Breast epithelium (tissue), 3 donors: Measurements from ENCODE around the gene NKD2.

Experiments used
- CTCF ChIP-seq, 3 donors: fragments of 450-650 bp; IDR thresholded peaks; one replicate each; pipeline ENCODE4 v1.5.1; 2016 to 2017; ENCODE audit warnings: antibody characterized with exemption in 3 of 3, mild to moderate bottlenecking in 3 of 3, moderate library complexity in 3 of 3
- POLR2A ChIP-seq: fragments of 450-650 bp; IDR thresholded peaks from one replicate; pipeline ENCODE4 v1.6.1; 2016; ENCODE audit warnings: antibody characterized with exemption, mild to moderate bottlenecking, moderate library complexity
- POLR2AphosphoS5 ChIP-seq, 3 donors: sonication (generic); formaldehyde crosslinking; IDR thresholded peaks; one replicate each; pipeline ENCODE4 v1.6.1; 2017; ENCODE audit warnings: antibody characterized with exemption in 3 of 3

DNA sequence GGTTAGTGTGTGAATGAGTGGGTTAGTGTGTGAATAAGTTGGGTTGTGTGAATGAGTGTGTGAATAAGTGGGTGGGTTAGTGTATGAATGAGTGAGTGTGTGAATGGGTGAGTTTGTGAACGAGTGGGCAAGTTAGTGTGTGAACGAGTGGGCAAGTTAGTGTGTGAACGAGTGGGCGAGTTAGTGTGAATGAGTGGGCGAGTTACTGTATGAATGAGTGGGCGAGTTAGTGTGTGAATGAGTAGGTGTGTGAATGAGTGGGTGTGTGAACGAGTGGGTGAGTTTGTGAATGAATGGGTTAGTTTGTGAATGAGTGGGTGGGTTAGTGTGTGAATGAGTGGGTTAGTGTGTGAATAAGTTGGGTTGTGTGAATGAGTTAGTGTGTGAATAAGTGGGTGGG, 34.7 kb downstream of the NKD2 start:
- TF ChIP-seq CTCF (IDR thresholded peaks at IDR 0.05) (no peak), POLR2A (no peak), POLR2AphosphoS5 (IDR thresholded peaks at IDR 0.05) (no peak)
